SKM-1 (cell line): ENCODE results near the gene CDADC1.
"Not testable (repeated sequence)": the region's sequence is repeated elsewhere in the genome, so short reads cannot be mapped to it uniquely, and the experiment has no call there.

ENCODE experiments used
- DNase-seq: peaks from one replicate; lab custom pipeline; 2025; ENCODE audit not compliant: unreplicated experiment; lab: John Stamatoyannopoulos, UW

CDADC1 gene

GRCh38 chr13:49310251-49310650 is 62.5 kb downstream of the CDADC1 start:
- no peak for DNase-seq

- no peak for DNase-seq
Observed at GRCh38 chr13:49311816-49312215, 64.1 kb downstream of the CDADC1 start.

- no peak for DNase-seq
Observed at GRCh38 chr13:49314344-49314882, 66.7 kb downstream of the CDADC1 start.

- DNase-seq: no peak
Observed at GRCh38 chr13:49315036-49315565, 67.4 kb downstream of the CDADC1 start.

- DNase-seq: no peak
Observed at GRCh38 chr13:49315756-49316482, 68.2 kb downstream of the CDADC1 start.

GRCh38 chr13:49319551-49319950 is 71.8 kb downstream of the CDADC1 start:
- no peak for DNase-seq

GRCh38 chr13:49319951-49320350 is 72.2 kb downstream of the CDADC1 start:
- no peak for DNase-seq

GRCh38 chr13:49320975-49321374 is 73.2 kb downstream of the CDADC1 start:
- DNase-seq: no peak

GRCh38 chr13:49322702-49323101 is 75.0 kb downstream of the CDADC1 start:
- DNase-seq: no peak

- no peak for DNase-seq
Observed at GRCh38 chr13:49323344-49323743, 75.6 kb downstream of the CDADC1 start.

GRCh38 chr13:49326222-49326917 is 78.6 kb downstream of the CDADC1 start:
- no peak for DNase-seq

- not testable (repeated sequence) for DNase-seq
Observed at GRCh38 chr13:49327145-49327544, 79.4 kb downstream of the CDADC1 start.

- no peak for DNase-seq
Observed at GRCh38 chr13:49329831-49330545, 82.3 kb downstream of the CDADC1 start.

GRCh38 chr13:49330546-49330864 is 82.8 kb downstream of the CDADC1 start:
- DNase-seq: no peak

GRCh38 chr13:49336655-49337054 is 88.9 kb downstream of the CDADC1 start:
- no peak for DNase-seq

GRCh38 chr13:49340161-49340560 is 92.4 kb downstream of the CDADC1 start:
- DNase-seq: no peak

GRCh38 chr13:49341517-49341916 is 93.8 kb downstream of the CDADC1 start:
- DNase-seq: no peak

- DNase-seq: no peak
Observed at GRCh38 chr13:49341941-49342340, 94.2 kb downstream of the CDADC1 start.

GRCh38 chr13:49342454-49342853 is 94.7 kb downstream of the CDADC1 start:
- DNase-seq: no peak
